GM12875 (cell line): ENCODE measurements around the gene PPP2R5A.
"Not testable (repeated sequence)": the region's sequence is repeated elsewhere in the genome, so short reads cannot be mapped to it uniquely, and the experiment has no call there.

Source experiments
- H3K4me3 ChIP-seq: one replicate; pipeline ENCODE4 v1.5.1; 2011; ENCODE audit warnings: low read depth, low read length, control low read depth
- TF ChIP-seq, protein P1 (sequence below): IDR thresholded peaks from 2 replicates; pipeline ENCODE4 v1.5.1; 2011; ENCODE audit warnings: low read depth, mild to moderate bottlenecking, control low read depth, inconsistent platforms, low read length, moderate library complexity, borderline replicate concordance; ENCODE audit not compliant: insufficient read depth

The PPP2R5A gene

DNA sequence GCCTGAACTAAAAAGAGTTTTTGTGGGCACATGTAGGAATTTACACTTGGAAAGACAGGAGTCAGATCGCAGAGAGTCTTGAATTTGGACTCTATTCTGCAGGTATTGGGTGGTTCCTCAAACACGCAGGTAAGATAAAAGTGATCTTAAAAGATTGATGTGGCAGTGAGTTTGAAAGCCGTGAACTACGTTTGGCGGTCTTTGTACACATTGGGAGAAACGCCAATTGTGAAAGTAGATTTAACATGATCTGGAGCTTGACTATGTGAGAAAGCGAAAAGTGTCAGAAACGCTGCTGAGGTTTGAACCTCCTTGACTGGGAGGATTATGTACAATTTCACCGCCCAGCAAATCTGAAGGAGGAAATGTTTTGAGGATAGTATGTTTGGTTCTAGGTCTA is 1.5 kb upstream of the PPP2R5A start:
- TF ChIP-seq, protein P1, sequence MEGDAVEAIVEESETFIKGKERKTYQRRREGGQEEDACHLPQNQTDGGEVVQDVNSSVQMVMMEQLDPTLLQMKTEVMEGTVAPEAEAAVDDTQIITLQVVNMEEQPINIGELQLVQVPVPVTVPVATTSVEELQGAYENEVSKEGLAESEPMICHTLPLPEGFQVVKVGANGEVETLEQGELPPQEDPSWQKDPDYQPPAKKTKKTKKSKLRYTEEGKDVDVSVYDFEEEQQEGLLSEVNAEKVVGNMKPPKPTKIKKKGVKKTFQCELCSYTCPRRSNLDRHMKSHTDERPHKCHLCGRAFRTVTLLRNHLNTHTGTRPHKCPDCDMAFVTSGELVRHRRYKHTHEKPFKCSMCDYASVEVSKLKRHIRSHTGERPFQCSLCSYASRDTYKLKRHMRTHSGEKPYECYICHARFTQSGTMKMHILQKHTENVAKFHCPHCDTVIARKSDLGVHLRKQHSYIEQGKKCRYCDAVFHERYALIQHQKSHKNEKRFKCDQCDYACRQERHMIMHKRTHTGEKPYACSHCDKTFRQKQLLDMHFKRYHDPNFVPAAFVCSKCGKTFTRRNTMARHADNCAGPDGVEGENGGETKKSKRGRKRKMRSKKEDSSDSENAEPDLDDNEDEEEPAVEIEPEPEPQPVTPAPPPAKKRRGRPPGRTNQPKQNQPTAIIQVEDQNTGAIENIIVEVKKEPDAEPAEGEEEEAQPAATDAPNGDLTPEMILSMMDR, result no peak
- no peak overlapping the region for H3K4me3 ChIP-seq

DNA sequence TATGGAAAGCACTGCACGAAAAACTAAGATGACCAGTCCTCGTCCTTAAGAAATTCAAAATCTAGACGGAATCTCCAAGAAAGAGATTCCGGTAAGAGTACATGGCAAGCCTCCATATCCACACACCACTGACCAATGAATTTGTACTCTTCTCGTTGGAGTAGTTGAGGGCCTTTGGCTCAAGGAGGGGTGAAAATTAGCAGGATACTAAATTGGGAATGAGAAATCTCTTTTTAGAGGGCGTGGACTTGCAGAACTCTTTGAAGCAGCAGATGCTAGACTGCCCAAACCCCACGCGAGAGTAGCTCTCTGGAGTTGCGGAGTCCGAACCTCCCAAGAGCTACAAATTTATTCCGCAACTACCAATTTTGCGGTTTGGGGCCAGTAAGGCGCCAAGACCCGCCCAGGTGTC is 872 bp upstream of the PPP2R5A start:
- TF ChIP-seq, protein P1, result no peak
- peak overlapping the region; percentile 77 for H3K4me3 ChIP-seq

DNA sequence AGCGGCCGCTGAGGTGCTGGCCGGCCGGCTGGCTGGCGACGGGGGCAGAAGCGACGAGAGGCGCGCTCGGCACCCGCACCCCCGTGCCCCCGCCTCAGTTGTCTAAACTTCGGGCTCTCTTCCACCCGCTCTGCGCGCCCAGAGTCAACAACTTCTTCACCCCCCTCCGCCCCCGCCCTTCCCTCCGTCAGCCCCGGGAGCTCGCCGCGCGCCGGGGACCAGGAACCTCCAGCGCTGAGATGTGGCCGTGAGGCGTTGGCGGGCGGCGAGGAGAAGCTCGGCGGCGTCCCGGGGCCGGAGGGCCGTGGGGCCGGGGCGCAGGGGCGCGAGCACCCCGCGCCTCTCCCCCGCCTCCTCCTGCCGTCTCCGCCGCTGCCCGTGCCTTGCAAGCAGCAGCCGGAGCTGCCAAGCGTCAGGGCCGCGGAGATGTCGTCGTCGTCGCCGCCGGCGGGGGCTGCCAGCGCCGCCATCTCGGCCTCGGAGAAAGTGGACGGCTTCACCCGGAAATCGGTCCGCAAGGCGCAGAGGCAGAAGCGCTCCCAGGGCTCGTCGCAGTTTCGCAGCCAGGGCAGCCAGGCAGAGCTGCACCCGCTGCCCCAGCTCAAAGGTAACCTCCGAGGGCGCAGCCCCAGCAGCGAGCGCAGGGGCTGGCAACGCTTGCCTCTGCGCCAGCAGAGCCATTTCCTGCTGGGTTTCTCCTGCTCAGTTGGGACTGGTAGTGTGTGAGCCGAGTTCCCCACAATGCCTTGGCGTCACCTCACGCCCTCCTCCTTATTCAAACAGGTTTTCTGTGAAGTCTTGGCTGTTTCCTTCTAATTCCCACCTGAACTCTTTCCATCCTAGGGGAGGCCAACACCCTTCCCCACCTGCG is 710 bp downstream of the PPP2R5A start:
- TF ChIP-seq, protein P1, result no peak
- H3K4me3 ChIP-seq, result peak overlapping the region; percentile 82

DNA sequence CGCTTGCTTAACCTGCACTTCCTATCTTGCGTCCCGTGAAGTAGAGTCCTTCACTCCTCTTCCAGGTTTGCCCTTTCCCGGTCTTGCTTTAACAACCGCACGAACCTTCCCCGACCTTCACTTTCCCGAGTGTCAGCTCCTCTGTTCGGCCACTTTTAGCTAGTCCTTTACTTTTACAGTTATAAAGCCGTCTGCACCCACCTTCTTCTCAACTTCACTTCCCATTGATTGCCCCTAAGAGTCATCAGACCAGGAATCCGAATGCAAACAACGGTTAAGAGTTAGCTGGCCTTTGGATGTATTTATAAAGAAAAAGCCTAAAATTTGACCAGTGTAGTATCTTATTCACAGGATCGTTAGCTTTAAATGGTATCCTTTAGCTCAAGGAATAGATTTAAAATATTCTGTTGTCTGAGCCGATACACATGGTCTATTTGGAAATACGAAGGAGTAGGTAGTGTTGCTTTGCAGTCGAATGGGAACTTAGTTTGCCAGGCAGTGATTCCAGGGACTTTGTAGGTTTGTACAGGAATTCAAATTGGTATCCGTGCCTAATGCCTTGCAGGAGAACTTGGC is 1.4 kb downstream of the PPP2R5A start:
- TF ChIP-seq, protein P1, result no peak
- H3K4me3 ChIP-seq, result peak overlapping the region; percentile 82

DNA sequence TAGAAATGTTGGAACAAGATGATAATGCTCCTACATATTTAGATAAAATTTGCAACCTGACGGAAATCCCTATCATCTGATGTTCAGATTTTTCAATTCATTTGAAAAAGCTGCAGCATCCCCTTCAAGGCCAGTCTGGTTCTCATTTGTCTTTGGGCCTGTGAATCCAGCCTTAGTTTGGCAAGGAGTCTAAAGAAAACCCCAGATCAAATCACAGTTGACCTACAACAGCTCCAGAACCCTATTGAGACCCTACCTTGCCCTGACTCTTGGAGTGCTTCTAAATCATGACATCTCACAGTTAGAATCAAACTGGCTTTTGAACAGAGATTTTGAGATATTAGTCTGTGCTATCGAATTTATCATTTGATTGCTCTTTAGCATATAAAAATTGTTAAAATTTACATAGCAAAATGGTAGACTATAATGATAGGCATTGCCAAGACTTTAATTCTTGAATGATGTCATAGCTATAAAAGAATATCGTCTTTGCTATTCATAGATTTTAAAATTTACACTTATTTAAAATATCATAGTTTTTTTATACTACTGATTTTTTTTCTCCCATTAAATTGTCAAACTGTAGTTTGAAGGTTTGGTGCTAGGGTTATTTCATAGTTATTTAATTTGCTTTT is 2.2 kb downstream of the PPP2R5A start:
- TF ChIP-seq, protein P1, result no peak
- peak overlapping the region; percentile 82 for H3K4me3 ChIP-seq

DNA sequence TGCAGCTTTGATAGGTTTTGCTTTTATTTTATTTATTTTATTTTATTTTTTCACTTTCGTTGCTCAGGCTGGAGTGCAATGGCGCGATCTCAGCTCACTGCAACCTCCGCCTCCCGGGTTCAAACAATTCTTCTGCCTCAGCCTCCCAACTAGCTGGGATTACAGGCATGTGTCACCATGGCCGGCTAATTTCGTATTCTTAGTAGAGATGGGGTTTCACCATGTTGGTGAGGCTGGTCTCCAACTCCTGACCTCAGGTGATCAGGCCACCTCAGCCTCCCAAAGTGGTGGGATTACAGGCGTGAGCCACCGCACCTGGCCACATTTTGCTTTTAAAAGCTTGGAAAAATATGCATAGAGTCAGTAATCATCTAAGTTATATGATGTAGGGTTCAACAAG is 2.8 kb downstream of the PPP2R5A start:
- H3K4me3 ChIP-seq, result not testable (repeated sequence)

DNA sequence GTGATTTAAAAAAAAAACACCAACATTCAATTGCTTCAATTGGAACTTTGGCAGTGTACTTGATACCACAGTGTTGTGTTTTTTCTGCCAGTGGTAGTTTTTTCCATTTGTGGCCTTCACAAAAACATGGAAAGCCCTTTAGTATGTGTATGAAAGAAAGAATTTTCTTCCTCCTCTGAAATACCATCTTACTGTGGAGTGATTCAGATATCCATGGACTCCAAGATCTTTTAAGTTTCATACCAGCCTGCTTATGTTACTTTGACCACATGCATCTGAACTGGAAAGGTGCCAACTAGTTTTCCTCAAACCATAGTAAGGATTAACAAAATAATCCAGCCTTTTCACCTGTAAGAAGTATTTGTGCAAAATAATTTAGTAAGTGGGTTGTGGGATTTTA is 3.4 kb downstream of the PPP2R5A start:
- TF ChIP-seq, protein P1, result no peak
- H3K4me3 ChIP-seq, result no peak overlapping the region
